ENCODE measurements around the gene PGM5. TPM values are rescaled to one million over a fixed set of nuclear protein-coding genes. Genes with fewer than 3 reads are reported as not detected.
A peak's percentile ranks its signal among the peaks of the same experiment; 100 is the strongest.
"Not testable (repeated sequence)": the region's sequence is repeated elsewhere in the genome, so short reads cannot be mapped to it uniquely, and the experiment has no call there.

The PGM5 gene
- total and polyA plus RNA-seq, 2 donors = 206 to 491 TPM

DNA sequence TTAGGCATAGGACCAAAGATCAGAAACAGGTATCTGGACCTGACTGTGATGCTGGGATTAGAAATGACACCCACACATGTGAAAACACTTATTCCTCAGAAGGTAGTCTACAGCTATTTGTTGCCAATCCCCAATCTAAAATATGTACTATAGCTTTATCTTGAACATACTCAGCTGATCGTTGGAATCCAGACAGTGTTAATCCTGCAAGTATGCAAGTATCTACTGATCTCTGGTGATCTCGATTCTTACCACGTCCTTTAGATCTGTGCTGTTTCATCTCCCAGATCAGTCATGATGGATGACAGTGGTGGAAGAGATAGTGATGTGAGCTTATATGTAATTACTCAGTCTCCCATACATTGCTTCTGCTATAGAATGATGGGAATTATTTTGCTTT lies 41.4 kb downstream of the PGM5 start:
- not testable (repeated sequence) for H3K4me1 ChIP-seq (ENCODE audit: insufficient read depth); H3K4me3 ChIP-seq (ENCODE audit: low read depth, low read length); DNase-seq (ENCODE audit: extremely low spot score); H3K27ac ChIP-seq (ENCODE audit: low read depth); H3K36me3 ChIP-seq (ENCODE audit: insufficient read depth)
- WGBS = 34% methylated on average over 3 of the region's 3 CpGs

GRCh38 chr9:68398324-68398723 lies 41.9 kb downstream of the PGM5 start:
- WGBS = 83% methylated on average over 1 of the region's 1 CpG
- H3K36me3 ChIP-seq (ENCODE audit: insufficient read depth); DNase-seq (ENCODE audit: extremely low spot score); H3K27ac ChIP-seq (ENCODE audit: low read depth); H3K4me3 ChIP-seq (ENCODE audit: low read depth, low read length); H3K4me1 ChIP-seq (ENCODE audit: insufficient read depth): not testable (repeated sequence)

GRCh38 chr9:68404421-68405185 lies 48.2 kb downstream of the PGM5 start:
- 91% methylated on average over 3 of the region's 3 CpGs for WGBS

GRCh38 chr9:68411865-68412264 lies 55.5 kb downstream of the PGM5 start:
- not testable (repeated sequence) for DNase-seq (ENCODE audit: extremely low spot score); H3K4me3 ChIP-seq (ENCODE audit: low read depth, low read length); H3K4me1 ChIP-seq (ENCODE audit: insufficient read depth); H3K27ac ChIP-seq (ENCODE audit: low read depth); H3K36me3 ChIP-seq (ENCODE audit: insufficient read depth)

More at GRCh38 chr9:68404421-68405185, 48.2 kb downstream of the PGM5 start:
- H3K4me3 ChIP-seq (ENCODE audit: low read depth, low read length); DNase-seq (ENCODE audit: extremely low spot score); H3K36me3 ChIP-seq (ENCODE audit: insufficient read depth); H3K4me1 ChIP-seq (ENCODE audit: insufficient read depth); H3K27ac ChIP-seq (ENCODE audit: low read depth): not testable (repeated sequence)

- H3K4me3 ChIP-seq (ENCODE audit: low read depth, low read length); H3K4me1 ChIP-seq (ENCODE audit: insufficient read depth); H3K36me3 ChIP-seq (ENCODE audit: insufficient read depth); H3K27ac ChIP-seq (ENCODE audit: low read depth); DNase-seq (ENCODE audit: extremely low spot score): not testable (repeated sequence)
- 86% methylated on average over 2 of the region's 2 CpGs for WGBS
Observed at GRCh38 chr9:68412754-68413153, 56.3 kb downstream of the PGM5 start.

DNA sequence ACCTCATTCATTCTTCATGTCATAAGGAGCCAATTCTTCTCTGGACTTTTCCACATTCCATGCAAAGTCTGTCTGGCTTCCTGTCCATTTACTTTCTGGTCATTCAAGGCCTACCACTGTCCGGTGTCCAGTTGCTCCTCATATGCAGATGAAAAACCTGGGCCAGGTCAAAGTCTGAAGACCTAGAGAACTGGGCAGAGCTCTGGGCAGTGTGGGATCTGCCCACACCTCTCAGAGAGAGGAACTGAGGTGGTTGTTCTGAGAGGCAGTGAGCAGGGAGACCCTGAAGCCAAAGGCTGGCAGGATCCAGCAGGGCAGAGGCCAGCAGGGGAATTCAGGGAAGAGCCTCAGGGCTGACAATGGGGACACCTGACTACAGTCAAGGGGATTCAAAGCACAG lies 58.7 kb downstream of the PGM5 start:
- not testable (repeated sequence) for DNase-seq (ENCODE audit: extremely low spot score); H3K4me1 ChIP-seq (ENCODE audit: insufficient read depth); H3K4me3 ChIP-seq (ENCODE audit: low read depth, low read length); H3K36me3 ChIP-seq (ENCODE audit: insufficient read depth); H3K27ac ChIP-seq (ENCODE audit: low read depth)
- 96% methylated on average over 1 of the region's 1 CpG for WGBS

DNA sequence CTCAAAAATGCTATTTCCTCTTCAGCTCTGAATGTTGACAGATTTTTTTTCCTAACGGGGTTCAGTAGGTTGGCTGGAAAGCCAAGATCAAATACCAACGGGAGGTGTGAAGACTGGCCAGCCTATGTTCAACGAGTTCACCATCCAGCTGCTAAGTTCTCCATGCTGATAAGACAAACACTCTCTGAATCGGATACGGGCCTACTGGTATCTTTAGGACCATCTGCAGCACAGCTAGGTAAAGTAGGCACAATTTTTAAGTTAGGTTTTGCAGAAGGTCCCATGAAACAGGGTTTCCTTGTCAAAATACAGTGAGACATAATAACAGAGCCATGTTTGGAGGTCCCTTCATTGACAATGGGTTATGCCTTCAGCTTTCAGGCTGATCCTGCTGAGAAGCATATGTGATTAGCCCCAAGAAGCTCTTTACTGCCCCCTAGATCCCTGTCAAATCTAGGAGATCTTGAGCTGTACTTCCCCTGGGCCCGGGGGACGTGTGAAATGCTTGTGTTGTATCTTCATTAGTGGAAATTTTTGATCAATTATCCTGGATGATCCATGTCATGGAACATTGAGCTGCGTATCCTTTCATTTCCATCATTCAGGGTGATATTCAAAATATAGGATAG lies 60.6 kb downstream of the PGM5 start:
- no peak for DNase-seq (ENCODE audit: extremely low spot score)
- H3K36me3 ChIP-seq (ENCODE audit: insufficient read depth) = no peaks in the 10 kb centered on the region
- no peak overlapping the region for H3K27ac ChIP-seq (ENCODE audit: low read depth)
- WGBS = 57% methylated on average over 8 of the region's 8 CpGs
- no peaks in the 10 kb centered on the region for H3K4me1 ChIP-seq (ENCODE audit: insufficient read depth)
- H3K4me3 ChIP-seq (ENCODE audit: low read depth, low read length) = no peak overlapping the region

DNA sequence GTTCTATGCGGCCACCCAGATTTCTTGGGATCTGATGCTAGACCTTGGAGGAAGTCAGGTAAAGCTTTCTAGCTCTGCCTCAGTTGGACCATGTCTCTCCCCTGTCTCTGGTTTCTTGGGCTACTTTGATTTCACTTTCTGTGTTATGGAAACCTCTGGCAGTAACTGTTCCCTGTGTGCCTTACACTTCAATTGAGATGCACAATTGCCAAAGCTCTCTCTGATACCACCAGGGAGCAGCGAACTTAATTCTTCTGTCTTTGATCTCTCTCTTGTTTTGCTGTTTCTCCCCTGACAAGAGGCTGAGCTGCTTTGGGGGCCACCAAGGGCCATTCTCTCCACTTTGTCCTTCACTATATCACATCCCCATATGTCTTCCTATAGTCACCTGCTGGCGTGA lies 61.4 kb downstream of the PGM5 start:
- DNase-seq (ENCODE audit: extremely low spot score) = no peak
- 87% methylated on average over 3 of the region's 3 CpGs for WGBS
- H3K4me1 ChIP-seq (ENCODE audit: insufficient read depth) = no peaks in the 10 kb centered on the region
- H3K36me3 ChIP-seq (ENCODE audit: insufficient read depth) = no peaks in the 10 kb centered on the region
- no peak overlapping the region for H3K27ac ChIP-seq (ENCODE audit: low read depth)
- H3K4me3 ChIP-seq (ENCODE audit: low read depth, low read length) = no peak overlapping the region

DNA sequence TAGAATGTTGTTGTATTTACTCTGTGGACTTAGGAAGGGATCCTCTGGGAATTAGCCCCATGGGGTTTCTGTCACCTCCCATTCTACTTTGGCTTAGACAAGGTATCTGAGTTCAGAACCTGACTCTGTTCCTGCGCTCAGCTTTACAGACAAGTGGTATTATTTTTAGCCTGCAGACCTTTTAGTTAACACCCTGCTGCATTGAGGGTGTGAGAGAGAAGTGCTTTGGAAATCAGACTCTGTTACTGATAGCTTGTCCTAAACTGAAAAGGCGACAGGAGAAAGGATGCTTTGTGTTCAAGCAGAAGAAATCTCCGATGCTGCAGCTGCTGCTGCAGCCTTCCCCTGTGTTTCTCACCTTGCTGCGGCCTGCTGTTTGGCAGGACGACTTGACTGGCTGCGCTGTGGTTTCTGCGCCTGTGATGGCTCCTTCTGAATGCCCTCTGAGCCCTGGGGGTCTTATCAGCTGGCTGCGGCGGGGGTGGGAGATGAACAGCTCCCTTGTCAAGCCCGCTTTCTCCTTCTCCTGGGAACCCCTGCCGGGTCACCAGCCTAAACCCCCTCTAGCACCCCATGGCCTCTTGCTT lies 61.9 kb downstream of the PGM5 start:
- Histone ChIP-seq H3K4me1 (ENCODE audit: insufficient read depth) (no peaks in the 10 kb centered on the region), H3K27ac (ENCODE audit: low read depth) (no peak overlapping the region), H3K4me3 (ENCODE audit: low read depth, low read length) (no peak overlapping the region), H3K36me3 (ENCODE audit: insufficient read depth) (peaks cover 1% of the 10 kb centered on the region)
- WGBS = 61% methylated on average over 11 of the region's 11 CpGs
- no peak for DNase-seq (ENCODE audit: extremely low spot score)

DNA sequence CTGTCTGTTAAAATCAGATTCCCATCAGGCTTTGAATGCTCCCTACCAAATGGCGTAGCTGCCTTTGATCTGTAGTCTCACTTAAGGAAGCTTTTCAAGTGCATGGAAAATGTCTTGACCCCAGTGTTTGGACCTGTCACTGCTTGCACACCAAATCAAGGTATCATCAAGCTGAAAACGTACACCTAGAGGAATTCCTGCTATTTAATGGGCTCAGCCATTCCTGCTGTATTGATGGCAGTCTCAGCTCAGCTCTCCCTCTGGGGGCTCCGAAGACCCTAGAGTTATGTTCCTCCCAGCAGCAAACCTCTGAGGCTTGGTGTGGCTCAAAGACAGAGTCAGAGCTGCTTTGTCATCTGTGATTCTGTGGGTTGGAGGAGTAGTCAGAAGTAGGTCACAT lies 63.5 kb downstream of the PGM5 start:
- Histone ChIP-seq H3K36me3 (ENCODE audit: insufficient read depth) (peaks cover 2% of the 10 kb centered on the region), H3K27ac (ENCODE audit: low read depth) (no peak overlapping the region), H3K4me3 (ENCODE audit: low read depth, low read length) (no peak overlapping the region), H3K4me1 (ENCODE audit: insufficient read depth) (no peaks in the 10 kb centered on the region)
- no peak for DNase-seq (ENCODE audit: extremely low spot score)
- WGBS = 70% methylated on average over 3 of the region's 3 CpGs

DNA sequence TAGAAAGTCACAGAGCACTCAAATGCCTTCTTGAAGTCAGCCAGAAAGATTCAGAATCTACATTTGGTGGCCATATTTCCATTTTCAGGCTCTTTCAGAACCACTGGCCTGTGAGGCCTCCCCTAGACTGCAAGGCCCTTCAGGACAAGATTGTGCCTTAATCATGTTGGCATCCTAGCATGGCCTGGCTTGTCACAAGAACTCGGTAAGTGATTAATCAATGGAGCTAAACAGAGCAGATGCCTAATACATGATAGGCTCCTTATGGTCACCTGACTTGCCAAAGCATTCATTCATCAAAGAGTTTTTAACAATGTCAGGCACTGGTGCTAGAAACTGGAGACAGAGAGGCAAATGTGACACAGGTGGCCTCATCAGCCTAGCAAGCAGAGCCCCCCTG lies 70.3 kb downstream of the PGM5 start:
- 48% methylated on average over 1 of the region's 1 CpG for WGBS
- Histone ChIP-seq H3K27ac (ENCODE audit: low read depth) (no peak overlapping the region), H3K4me3 (ENCODE audit: low read depth, low read length) (no peak overlapping the region), H3K4me1 (ENCODE audit: insufficient read depth) (no peaks in the 10 kb centered on the region), H3K36me3 (ENCODE audit: insufficient read depth) (peaks cover 2% of the 10 kb centered on the region)
- DNase-seq (ENCODE audit: extremely low spot score) = no peak

DNA sequence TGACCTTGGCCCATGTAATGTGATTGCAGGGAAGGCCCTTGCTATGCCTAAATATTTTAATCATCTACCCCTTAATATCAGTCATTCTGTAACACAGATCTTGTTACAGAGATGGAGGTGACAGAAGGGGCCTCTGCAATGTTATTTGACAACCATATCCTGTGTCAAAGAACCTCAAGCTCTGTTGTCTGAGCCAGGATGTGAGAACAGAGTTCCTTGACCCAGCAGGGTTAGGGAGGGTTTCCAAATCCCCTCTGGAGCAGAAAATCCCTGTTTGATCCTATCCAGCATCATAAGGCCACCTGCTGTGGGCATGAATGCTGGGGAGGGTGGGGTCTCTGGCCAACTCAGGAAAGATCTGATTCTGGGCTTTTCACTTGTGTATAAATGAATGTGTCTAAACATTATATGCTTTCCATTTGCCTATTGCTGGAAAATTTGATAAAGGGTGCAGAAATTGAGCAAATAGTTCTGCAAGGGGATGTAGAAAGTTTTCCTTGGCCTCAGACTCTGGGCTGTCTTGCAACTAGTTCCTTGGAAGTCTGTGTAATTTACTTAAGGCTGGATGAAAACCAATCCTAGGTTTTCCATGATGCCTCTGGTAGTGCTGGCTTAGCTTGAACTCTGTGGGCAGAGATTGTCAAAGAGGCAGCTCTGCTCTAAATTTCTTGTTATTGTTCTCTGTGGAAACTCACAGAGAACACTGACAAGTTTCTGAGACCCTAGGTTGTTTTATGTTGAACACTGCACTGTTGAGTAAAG lies 71.0 kb downstream of the PGM5 start:
- DNase-seq (ENCODE audit: extremely low spot score) = no peak
- Histone ChIP-seq H3K36me3 (ENCODE audit: insufficient read depth) (peaks cover 2% of the 10 kb centered on the region), H3K4me3 (ENCODE audit: low read depth, low read length) (no peak overlapping the region), H3K4me1 (ENCODE audit: insufficient read depth) (no peaks in the 10 kb centered on the region), H3K27ac (ENCODE audit: low read depth) (no peak overlapping the region)

- H3K4me1 ChIP-seq (ENCODE audit: insufficient read depth) = no peaks in the 10 kb centered on the region
- DNase-seq (ENCODE audit: extremely low spot score) = peak; percentile 45
Observed at GRCh38 chr9:68428481-68428880, 72.1 kb downstream of the PGM5 start.

DNA sequence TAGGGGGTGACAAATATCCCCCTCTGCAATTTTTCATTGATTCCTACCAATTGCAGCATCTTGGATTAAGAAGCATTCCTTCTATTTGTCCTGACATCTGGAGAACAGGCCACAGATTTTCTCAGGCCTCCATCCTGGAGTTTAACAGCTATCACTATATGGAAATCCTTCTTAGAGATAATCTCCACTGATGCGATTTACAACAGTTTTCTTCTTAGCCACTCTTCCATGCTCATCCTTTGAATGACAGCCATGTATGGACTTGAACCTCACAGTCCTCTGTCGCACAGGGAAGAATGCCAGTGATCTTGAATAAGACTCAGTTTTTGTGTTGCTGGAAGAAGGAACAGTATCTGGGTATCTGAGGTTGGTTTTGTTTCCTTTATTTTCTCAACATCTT lies 73.2 kb downstream of the PGM5 start:
- no peak for DNase-seq (ENCODE audit: extremely low spot score)
- WGBS = 63% methylated on average over 2 of the region's 2 CpGs
- Histone ChIP-seq H3K4me1 (ENCODE audit: insufficient read depth) (no peaks in the 10 kb centered on the region), H3K36me3 (ENCODE audit: insufficient read depth) (no peaks in the 10 kb centered on the region), H3K4me3 (ENCODE audit: low read depth, low read length) (no peak overlapping the region), H3K27ac (ENCODE audit: low read depth) (no peak overlapping the region)

More at GRCh38 chr9:68428481-68428880, 72.1 kb downstream of the PGM5 start:
- no peak overlapping the region for H3K4me3 ChIP-seq (ENCODE audit: low read depth, low read length)
- 65% methylated on average over 2 of the region's 2 CpGs for WGBS
- no peak overlapping the region for H3K27ac ChIP-seq (ENCODE audit: low read depth)
- no peaks in the 10 kb centered on the region for H3K36me3 ChIP-seq (ENCODE audit: insufficient read depth)

Measured in urinary bladder (tissue), 4 donors.